ENCODE data around the gene TNS4.

TNS4 gene

DNA sequence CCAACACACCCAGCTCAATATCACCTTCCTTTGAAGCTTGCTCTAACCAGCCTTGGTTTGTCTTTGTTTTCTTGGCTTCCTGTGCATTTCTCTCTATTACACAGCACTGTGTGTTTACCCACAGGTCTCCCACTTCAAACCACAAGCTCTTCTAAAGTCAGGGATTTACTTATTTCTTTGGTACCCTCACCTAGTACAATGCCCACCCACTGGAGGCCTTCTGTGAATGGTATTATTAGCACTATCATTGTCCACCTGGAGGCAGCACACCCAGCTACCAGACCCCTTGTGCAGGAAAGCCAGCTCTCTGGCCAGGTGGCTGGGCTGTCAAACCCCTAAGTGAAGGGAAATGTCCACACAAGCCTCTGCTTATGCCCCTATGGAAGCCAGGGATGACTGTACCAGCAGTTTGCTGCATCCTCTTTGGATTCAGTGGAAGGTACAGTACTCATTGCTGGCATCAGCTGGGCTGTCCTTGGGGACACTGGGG lies 74.4 kb downstream of the TNS4 start:
- no peaks in the 10 kb centered on the region for H3K27me3 ChIP-seq (ENCODE audit: insufficient read depth, low read length)
- no peaks in the 10 kb centered on the region for H3K4me1 ChIP-seq (ENCODE audit: control insufficient read depth, insufficient read depth, low read length, unreplicated experiment)
- no peaks in the 10 kb centered on the region for H3K79me2 ChIP-seq (ENCODE audit: control insufficient read depth, insufficient read depth, low read length, unreplicated experiment)
- H2AFZ ChIP-seq (ENCODE audit: low read length, unreplicated experiment), result no peak overlapping the region
- H3K27ac ChIP-seq (ENCODE audit: low read depth, low read length), result no peak overlapping the region
- no peaks in the 10 kb centered on the region for H3K36me3 ChIP-seq (ENCODE audit: insufficient read depth, low read length)
- no peak overlapping the region for H3K4me3 ChIP-seq (ENCODE audit: low read depth, low read length)
